ENCODE results near the gene ATRNL1. TPM values are rescaled to one million over a fixed set of nuclear protein-coding genes. Genes with fewer than 3 reads are reported as not detected.

ATRNL1 gene
- total and polyA plus RNA-seq, 2 donors from 2014 or later: 2.4 to 7.1 TPM

- Histone ChIP-seq H3K9ac (ENCODE audit: low read length in 3 of 3) (no peak overlapping the region), H3K4me1 (ENCODE audit: control insufficient read depth in 2 of 3, insufficient read depth in 2 of 3, low read depth in 1 of 3, low read length in 3 of 3) (no peaks in the 10 kb centered on the region), H3K9me3 (ENCODE audit: control insufficient read depth in 2 of 3, insufficient read depth in 1 of 3, low read length in 3 of 3) (no peaks in the 10 kb centered on the region), H3K27ac (ENCODE audit: low read depth in 2 of 2, low read length in 2 of 2) (no peak overlapping the region), H3K27me3 (ENCODE audit: control insufficient read depth, insufficient read depth, low read length) (no peaks in the 10 kb centered on the region), H3K4me3 (ENCODE audit: low read length in 3 of 3) (no peak overlapping the region), H3K36me3 (ENCODE audit: control insufficient read depth in 2 of 3, insufficient read depth in 3 of 3, low read length in 3 of 3) (no peaks in the 10 kb centered on the region)
- TF ChIP-seq, protein P1, sequence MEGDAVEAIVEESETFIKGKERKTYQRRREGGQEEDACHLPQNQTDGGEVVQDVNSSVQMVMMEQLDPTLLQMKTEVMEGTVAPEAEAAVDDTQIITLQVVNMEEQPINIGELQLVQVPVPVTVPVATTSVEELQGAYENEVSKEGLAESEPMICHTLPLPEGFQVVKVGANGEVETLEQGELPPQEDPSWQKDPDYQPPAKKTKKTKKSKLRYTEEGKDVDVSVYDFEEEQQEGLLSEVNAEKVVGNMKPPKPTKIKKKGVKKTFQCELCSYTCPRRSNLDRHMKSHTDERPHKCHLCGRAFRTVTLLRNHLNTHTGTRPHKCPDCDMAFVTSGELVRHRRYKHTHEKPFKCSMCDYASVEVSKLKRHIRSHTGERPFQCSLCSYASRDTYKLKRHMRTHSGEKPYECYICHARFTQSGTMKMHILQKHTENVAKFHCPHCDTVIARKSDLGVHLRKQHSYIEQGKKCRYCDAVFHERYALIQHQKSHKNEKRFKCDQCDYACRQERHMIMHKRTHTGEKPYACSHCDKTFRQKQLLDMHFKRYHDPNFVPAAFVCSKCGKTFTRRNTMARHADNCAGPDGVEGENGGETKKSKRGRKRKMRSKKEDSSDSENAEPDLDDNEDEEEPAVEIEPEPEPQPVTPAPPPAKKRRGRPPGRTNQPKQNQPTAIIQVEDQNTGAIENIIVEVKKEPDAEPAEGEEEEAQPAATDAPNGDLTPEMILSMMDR (IDR thresholded peaks at IDR 0.05; ENCODE audit: borderline replicate concordance, extremely low read depth, insufficient read depth): no peak
- DNase-seq (no peak), FAIRE-seq (no peak)
- intact Hi-C loops (cut with DNase I): no loop called here
Measured at GRCh38 chr10:115909962-115910731, 817.0 kb downstream of the ATRNL1 start.

- FAIRE-seq: no peak
- TF ChIP-seq, protein P1 (IDR thresholded peaks at IDR 0.05; ENCODE audit: borderline replicate concordance, extremely low read depth, insufficient read depth): no peak
Measured at GRCh38 chr10:115914475-115914874, 821.3 kb downstream of the ATRNL1 start.

GRCh38 chr10:115915429-115915828, 822.3 kb downstream of the ATRNL1 start:
- FAIRE-seq (no peak), DNase-seq (no peak)
- Histone ChIP-seq H3K36me3 (ENCODE audit: control insufficient read depth in 2 of 3, insufficient read depth in 3 of 3, low read length in 3 of 3) (no peaks in the 10 kb centered on the region), H3K4me1 (ENCODE audit: control insufficient read depth in 2 of 3, insufficient read depth in 2 of 3, low read depth in 1 of 3, low read length in 3 of 3) (no peaks in the 10 kb centered on the region), H3K9ac (ENCODE audit: low read length in 3 of 3) (no peak overlapping the region), H3K9me3 (ENCODE audit: control insufficient read depth in 2 of 3, insufficient read depth in 1 of 3, low read length in 3 of 3) (no peaks in the 10 kb centered on the region), H3K27ac (ENCODE audit: low read depth in 2 of 2, low read length in 2 of 2) (no peak overlapping the region), H3K27me3 (ENCODE audit: control insufficient read depth, insufficient read depth, low read length) (no peaks in the 10 kb centered on the region), H3K4me3 (ENCODE audit: low read length in 3 of 3) (no peak overlapping the region)
- intact Hi-C loops (cut with DNase I): no loop called here
- TF ChIP-seq, protein P1 (IDR thresholded peaks at IDR 0.05; ENCODE audit: borderline replicate concordance, extremely low read depth, insufficient read depth): no peak

More at GRCh38 chr10:115914475-115914874, 821.3 kb downstream of the ATRNL1 start:
- H3K27me3 ChIP-seq (ENCODE audit: control insufficient read depth, insufficient read depth, low read length): no peaks in the 10 kb centered on the region
- H3K4me3 ChIP-seq (ENCODE audit: low read length in 3 of 3): no peak overlapping the region
- H3K27ac ChIP-seq (ENCODE audit: low read depth in 2 of 2, low read length in 2 of 2): no peak overlapping the region
- no peaks in the 10 kb centered on the region for H3K36me3 ChIP-seq (ENCODE audit: control insufficient read depth in 2 of 3, insufficient read depth in 3 of 3, low read length in 3 of 3)
- H3K9ac ChIP-seq (ENCODE audit: low read length in 3 of 3): no peak overlapping the region
- intact Hi-C loops (cut with DNase I): no loop called here
- no peaks in the 10 kb centered on the region for H3K4me1 ChIP-seq (ENCODE audit: control insufficient read depth in 2 of 3, insufficient read depth in 2 of 3, low read depth in 1 of 3, low read length in 3 of 3)
- DNase-seq: no peak
- no peaks in the 10 kb centered on the region for H3K9me3 ChIP-seq (ENCODE audit: control insufficient read depth in 2 of 3, insufficient read depth in 1 of 3, low read length in 3 of 3)

Data from kidney (tissue), 14 donors.